NCI-H2029 treated with DMSO at 0.1 percent for 48 hours (cell line): Measurements from ENCODE around the gene DIPK1C.

Source experiments
- DNase-seq: peaks from one replicate; lab custom pipeline; 2025; lab: John Stamatoyannopoulos, UW

DIPK1C gene

DNA sequence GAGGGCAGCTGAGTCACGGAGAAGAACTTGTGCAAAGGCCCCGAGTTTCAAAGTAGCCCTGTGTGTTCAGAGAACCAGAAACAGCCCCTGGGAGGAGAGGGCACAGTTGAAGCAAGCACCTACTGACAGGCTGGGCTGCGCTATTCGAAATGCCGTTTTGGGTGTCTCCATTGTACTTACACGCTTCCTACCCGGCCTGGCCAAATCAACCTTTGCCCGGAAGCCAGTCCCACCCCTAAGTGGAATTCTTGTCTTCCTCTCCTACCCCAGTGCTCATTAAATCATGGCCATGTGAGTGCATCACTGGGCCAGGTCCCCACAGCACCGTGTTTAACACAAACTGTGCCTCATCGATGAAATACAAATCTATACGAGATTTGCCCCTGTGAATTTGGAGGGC lies 6.0 kb downstream of the DIPK1C start:
- DNase-seq = no peak

DNA sequence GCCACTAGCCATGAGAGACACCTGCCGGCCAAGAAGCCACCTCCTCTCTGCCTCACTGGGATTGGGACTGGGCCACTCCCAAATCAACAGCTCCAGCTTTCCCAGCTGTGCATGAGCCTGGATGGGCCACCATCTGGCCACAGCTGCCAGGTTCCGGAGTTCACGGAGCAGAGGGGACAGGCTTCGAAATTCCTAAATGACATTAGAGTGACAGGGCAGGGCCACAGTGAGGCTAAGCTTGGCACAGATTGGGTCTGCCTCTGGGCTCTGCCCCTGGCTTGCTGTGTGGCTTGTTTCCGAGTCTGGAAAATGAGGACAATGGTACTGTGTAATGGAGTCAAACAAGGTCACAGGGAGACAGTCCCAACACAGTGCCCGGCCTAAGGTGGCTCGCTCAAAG lies 6.5 kb downstream of the DIPK1C start:
- no peak for DNase-seq

- no peak for DNase-seq
Measured at GRCh38 chr18:74447404-74448152, 9.5 kb downstream of the DIPK1C start.

DNA sequence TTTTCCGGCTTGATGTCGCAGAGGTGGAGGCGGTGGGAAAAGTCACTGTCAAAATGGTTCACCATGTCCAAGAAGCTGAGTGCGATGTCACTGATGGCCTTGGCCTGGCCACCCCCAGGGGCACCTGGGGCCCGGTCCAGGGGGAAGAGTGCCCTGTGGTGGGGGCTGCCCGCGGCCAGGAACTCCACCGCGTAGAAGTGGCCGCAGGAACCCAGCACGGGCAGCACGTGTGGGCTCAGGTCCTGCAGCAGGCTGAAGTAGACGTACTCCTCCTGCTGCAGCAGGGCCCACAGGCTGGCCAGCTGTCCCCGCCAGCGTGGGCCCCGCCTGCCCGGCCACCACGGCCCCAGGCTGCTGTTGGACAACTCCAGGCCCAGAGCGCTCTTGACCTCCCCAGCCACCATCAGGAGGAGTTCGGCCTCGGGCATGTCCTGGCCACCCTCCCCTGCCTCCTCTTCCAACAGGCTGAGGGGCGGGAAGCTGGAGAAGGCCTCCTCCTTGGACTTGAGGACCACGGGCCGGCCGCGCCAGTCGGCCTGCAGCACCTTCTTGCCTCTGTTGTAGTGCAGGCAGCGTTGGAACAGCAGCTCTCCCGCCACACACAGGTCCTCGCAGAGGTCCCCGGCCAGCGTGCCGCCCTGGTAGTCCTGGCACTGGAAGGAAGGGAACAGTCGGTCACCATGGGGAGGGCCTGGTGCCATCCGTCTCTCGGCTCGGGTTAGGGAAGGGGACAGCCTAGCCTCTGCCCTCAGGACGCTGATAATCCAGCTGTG lies 10.3 kb downstream of the DIPK1C start:
- no peak for DNase-seq

DNA sequence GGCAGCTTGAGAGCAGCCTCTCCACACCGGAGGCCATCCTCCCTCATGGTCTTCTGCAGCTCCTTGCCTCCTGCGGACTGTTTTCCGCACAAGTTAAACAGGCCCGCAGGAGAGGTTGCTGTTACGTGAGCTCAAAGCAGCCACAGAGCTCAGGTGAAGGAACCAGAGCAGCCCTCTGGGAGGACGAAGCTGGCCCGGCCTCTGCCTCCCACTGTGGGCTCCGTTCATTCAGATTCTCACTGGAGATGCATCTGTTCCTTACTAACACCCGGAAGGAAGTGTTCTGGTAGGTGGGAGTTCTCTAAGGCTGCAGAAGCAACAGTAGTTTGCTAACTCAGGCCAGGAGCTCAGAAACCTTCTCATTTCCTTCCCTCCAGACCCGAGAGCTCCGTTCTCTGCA lies 10.9 kb downstream of the DIPK1C start:
- DNase-seq = no peak

DNA sequence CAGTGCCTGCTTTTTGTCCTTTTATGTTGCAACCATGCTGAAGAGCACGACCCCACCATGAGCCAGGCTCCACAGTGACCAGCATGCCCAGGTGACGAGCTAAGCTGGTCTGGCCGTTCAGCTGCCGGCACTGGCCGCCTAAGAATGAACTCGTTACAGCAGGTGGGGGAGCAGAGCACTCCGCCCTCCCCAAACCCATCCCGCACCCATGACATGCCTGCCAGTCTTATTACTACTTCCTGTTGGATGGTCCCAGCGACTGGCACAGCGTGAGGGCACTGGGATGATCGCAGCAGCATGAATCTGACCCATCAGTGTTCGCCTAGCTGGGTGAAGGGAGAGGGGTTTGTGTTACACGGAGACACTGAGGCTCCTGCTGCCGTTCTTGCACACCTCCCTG lies 11.5 kb downstream of the DIPK1C start:
- DNase-seq = no peak

GRCh38 chr18:74444104-74444503 lies 13.0 kb downstream of the DIPK1C start:
- no peak for DNase-seq

DNA sequence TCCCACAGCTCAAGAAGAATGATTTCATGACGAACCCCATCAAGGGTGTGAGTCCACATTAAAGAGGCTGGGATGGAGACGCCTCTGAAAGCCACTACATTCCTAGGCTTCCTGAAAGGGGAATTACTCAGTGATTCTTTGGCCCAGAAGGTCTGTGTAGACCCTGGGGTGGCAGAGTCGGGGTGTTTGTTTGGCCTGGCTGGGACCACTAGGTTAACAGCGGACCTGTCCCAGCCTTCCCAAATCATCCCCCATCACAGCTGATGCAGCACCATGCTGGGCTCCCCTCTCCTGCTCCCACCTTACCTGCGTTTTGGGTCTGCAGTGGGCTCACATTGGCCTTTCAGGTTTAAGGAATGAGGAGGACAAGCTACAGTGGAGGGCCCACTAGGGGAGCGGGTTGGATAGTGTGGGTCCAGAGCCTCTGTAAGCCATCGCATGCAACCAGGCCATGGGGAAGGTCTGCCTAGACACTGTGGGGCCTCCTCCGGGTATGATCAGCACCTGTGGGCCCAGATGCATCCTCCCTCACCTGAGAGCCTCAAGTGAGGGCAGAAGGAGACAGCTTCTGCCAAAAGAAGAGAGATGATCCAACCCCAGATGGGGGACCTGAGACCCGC lies 16.2 kb downstream of the DIPK1C start:
- DNase-seq = no peak

DNA sequence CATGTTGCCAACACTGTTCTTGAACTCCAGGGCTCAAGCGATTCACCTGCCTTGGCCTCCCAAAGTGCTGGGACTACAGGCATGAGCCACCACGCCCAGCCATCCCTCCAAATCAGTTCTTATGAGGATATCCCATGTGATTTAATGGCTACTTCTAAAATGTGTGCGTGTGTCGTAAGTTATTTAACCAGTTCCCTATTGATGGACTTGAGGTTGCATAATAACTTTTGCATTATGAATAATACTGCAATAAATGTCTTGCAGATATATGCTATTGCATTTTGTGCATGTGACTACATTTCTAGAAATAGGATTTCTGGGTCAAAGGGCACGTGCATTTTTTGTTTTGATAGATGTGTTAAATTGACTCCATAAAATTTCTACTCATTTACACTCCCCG lies 19.0 kb downstream of the DIPK1C start:
- no peak for DNase-seq

DNA sequence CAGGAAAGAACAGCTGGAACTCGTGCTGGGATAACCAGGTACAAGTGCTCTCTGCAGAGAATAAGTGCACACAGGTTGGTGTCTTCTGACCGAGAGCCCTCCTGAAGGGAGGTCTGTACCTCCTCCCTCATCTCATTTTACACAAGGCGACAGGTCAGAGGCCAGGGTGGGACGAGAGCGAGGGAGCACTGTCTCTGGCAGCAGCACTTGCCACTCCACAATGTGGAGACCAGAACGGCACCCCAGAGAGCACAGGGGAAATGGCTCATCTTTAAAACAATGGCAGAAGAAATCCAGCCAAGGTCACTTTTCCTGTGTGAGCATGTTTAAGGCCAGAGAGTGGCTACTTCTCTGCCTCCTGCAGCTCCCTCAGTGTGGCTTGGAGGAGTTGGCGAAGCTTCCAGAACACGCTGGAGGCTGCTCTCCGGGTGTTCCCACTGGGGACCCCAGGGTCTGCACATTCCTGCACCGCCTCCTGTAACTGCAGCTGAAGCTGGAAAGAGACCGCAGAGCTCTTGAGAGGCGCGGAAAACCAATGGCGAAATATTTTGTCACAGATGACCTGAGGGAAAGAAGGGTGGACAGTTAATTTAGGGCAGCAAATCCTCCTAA lies 20.8 kb downstream of the DIPK1C start:
- no peak for DNase-seq

DNA sequence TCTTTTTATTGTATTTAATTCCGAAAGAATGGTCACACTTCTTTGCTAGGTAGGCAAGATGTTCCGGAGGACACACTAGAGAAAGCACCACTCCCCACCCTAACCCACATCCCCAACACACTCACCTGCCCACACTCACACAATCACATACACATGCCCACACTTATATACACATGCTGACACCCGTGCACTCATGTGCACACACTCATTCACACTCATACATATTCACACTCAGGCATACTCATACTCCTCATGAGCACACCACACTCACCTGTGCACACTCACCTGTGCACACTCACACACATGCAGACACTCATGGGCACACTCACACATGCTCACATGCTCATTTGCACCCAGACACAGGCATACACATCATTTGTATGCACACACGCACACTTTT lies 21.4 kb downstream of the DIPK1C start:
- DNase-seq = no peak

DNA sequence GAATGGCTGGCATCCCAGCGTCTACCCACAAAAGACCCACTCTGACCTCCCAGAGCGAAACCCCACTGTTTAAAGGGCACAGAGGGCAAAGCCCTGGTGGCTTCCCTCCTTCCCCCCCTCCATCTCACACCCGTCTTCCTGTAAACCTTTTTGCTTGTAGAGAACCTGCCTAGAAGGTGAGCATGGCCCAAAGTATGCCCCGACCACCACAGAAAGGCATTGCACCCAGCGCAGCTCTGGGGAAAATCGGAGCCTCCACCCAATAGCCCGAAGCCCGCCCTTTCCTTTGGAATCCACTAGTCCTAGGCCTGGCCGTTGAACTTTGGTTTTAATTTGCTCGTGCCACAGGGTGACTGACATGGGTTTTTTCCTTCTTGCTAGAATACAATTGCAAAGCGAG lies 22.6 kb downstream of the DIPK1C start:
- no peak for DNase-seq

DNA sequence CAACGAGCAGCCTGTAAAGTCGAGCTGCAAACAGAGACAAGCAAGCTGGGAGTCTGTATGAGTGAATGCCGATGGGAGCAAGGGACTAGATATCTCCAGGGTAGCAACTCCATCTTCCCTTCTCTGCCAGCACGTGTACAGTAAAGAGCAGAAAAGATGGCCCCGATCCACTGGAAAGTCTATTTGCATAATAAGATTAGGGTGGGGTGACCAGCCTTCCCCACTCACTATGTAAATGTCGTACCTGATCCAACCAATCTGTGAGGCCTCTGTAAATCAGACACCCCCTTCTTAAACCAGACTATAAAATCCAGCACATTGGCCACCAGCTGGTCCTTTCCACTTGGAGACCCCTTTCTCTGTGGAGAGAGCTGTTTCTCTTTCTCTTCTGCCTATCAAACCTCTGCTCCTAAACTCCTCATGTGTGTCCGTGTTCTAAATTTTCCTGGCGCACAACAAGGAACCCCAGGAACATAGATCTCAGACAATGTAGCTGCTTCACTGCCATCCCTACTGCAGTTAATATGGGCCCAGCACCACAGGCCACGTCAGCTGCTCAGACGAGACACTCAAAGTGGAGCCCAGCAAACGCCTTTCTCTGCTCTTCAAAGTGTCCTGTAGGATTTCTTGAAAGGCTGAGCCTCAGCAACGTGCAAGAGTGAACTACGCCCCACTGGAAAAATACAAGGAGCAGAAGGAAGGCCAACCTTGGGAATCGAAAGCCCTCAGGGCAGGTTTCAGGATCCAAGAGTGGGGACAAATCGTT lies 26.1 kb downstream of the DIPK1C start:
- no peak for DNase-seq

GRCh38 chr18:74430231-74430630 lies 26.9 kb downstream of the DIPK1C start:
- DNase-seq = no peak

- no peak for DNase-seq
Measured at GRCh38 chr18:74429096-74429495, 28.0 kb downstream of the DIPK1C start.

- no peak for DNase-seq
Measured at GRCh38 chr18:74427442-74428112, 29.5 kb downstream of the DIPK1C start.

DNA sequence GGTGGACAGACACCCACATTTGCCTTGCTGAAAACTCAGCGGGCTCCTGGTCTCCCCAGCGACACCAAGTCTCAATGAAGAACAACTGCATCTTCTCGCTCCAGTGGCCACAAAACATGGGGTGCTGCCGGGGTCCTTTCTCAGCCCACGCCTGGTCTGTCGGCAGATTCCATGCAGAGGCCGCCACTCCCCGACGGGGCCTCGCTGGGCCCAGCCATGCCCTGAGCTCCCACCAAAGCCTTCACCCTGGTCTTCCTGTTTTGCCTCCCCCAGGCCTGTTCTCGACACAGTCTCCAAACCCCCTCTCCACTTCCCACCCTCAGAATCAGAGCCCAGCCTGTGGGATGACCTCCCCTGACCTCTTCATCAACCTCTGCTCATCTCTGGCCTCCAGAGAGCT lies 31.2 kb downstream of the DIPK1C start:
- DNase-seq = no peak

DNA sequence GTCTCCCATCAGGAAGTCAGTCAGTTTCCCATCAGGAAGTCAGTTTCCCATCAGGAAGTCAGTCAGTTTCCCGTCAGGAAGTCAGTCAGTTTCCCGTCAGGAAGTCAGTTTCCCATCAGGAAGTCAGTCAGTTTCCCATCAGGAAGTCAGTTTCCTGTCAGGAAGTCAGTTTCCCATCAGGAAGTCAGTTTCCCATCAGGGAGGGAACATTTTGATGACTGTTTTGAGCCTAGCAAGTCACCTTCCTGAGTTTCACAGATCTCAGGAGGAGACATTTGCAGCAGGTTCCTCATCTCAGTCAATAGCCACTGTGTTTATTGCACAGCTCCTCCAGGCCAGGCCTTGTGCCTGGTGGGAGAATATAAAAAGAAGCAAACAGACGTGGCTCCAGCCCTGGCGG lies 31.9 kb downstream of the DIPK1C start:
- DNase-seq = no peak

DNA sequence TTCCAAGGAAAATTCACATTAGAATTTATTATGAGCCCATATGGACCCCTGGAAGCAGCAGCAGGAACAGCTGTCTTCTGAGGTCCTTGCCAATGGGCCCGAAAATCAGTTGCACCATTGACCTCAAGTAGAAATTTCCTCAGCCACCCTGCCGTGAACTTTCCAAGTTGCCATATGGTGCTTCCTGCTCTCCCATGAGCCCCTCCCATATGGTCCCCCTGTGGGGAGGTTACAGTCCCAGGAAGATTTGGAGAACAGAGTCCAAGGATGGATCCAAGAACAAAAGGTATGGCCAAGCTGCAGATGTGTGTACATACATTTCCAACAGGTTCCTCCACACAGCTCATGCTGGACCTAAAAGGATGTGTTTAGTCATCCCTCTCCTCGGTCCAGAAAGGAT lies 34.6 kb downstream of the DIPK1C start:
- no peak for DNase-seq

DNA sequence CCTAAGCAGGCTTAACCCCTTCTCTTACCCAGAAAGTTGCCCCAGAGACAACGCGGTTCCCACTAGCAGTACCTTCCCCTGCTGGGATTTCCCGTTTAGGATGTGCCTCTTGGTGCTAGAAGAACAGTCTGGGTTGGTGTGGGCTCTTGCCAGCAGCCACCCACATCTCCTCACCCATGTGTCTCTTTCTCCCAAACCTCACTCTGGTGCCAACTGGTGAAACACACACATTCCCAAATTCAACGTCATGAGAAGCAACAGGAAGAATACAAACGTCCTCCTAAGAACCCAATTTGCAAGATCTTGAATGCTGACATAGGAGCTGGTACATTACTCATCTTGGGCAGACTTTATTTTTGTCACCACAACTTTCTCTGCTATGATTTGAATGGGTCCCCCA lies 36.2 kb downstream of the DIPK1C start:
- DNase-seq = no peak

DNA sequence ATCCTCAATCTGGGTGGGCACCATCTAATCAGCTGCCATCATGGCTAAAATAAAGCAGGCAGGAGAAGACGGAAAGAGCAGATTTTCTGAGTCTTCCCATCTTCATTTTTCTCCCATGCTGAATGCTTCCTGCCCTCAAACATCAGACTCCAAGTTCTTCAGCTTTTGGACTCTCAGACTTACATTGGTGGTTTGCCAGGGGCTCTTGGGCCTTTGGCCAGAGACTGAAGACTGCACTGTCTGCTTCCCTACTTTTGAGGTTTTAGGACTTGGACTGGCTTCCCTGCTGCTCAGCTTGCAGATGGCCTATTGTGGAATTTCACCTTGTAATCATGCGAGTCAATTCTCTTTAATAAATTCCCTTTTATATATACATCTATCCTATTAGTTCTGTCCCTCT lies 36.6 kb downstream of the DIPK1C start:
- no peak for DNase-seq

GRCh38 chr18:74419761-74420160 lies 37.3 kb downstream of the DIPK1C start:
- no peak for DNase-seq
